Measurements from ENCODE around the gene AMOTL1. TPM values are rescaled to one million over a fixed set of nuclear protein-coding genes. Genes with fewer than 3 reads are reported as not detected.

Gene AMOTL1
- total RNA-seq, 4 donors from 2014 or later = 32.0 to 67.6 (median 56.8) TPM

- DNase-seq (ENCODE audit: low spot score) = no peak
- no peak for TF ChIP-seq CTCF (IDR thresholded peaks at IDR 0.05)
- no peak for ATAC-seq (ENCODE audit: low FRiP score)
Measured at GRCh38 chr11:94728541-94728940, 39.6 kb upstream of the AMOTL1 start.

- ATAC-seq (ENCODE audit: low FRiP score) (no peak), DNase-seq (ENCODE audit: low spot score) (no peak)
- no peak for TF ChIP-seq CTCF (IDR thresholded peaks at IDR 0.05)
Measured at GRCh38 chr11:94728966-94729751, 39.0 kb upstream of the AMOTL1 start.

GRCh38 chr11:94730153-94730552 is 38.0 kb upstream of the AMOTL1 start:
- ATAC-seq (ENCODE audit: low FRiP score) (no peak), DNase-seq (ENCODE audit: low spot score) (no peak)
- no peak for TF ChIP-seq CTCF (IDR thresholded peaks at IDR 0.05)

GRCh38 chr11:94731880-94732601 is 36.1 kb upstream of the AMOTL1 start:
- TF ChIP-seq CTCF (IDR thresholded peaks at IDR 0.05) = no peak
- no peak for DNase-seq (ENCODE audit: low spot score)
- peak; percentile 53 for ATAC-seq (ENCODE audit: low FRiP score)

- ATAC-seq (ENCODE audit: low FRiP score) (no peak), DNase-seq (ENCODE audit: low spot score) (no peak)
- TF ChIP-seq CTCF (IDR thresholded peaks at IDR 0.05) = no peak
Measured at GRCh38 chr11:94732617-94733281, 35.4 kb upstream of the AMOTL1 start.

- no peak for DNase-seq (ENCODE audit: low spot score)
- ATAC-seq (ENCODE audit: low FRiP score) = no peak
- TF ChIP-seq CTCF (IDR thresholded peaks at IDR 0.05) = no peak
Measured at GRCh38 chr11:94734563-94735275, 33.4 kb upstream of the AMOTL1 start.
